Mesendoderm (in vitro differentiated cells): ENCODE results near the gene MAP3K4.

Experiments
- DNase-seq: peaks from one replicate; pipeline ENCODE4 v3.0.0; 2013
- H2AK5ac ChIP-seq: 2 replicates; pipeline ENCODE4 v1.6.1; 2013; ENCODE audit warnings: low read length, inconsistent platforms
- H2BK120ac ChIP-seq: 2 replicates; pipeline ENCODE4 v1.6.1; 2013; ENCODE audit warnings: low read depth, mild to moderate bottlenecking, low read length, moderate library complexity, mixed read lengths
- H2BK15ac ChIP-seq: replicated peaks from 2 replicates; pipeline ENCODE4 v1.6.1; 2013; ENCODE audit warnings: low read depth, mild to moderate bottlenecking, moderate library complexity
- H2BK5ac ChIP-seq: 2 replicates; pipeline ENCODE4 v1.6.1; 2013; ENCODE audit warnings: low read length, inconsistent platforms
- H3K18ac ChIP-seq: 2 replicates; pipeline ENCODE4 v1.6.1; 2013; ENCODE audit warnings: mild to moderate bottlenecking, low read length, mixed read lengths
- H3K23ac ChIP-seq: one replicate; pipeline ENCODE4 v1.6.1; 2013; ENCODE audit warnings: low read length
- H3K27ac ChIP-seq: 2 replicates; pipeline ENCODE4 v1.5.1; 2013; ENCODE audit warnings: low read depth, mild to moderate bottlenecking, inconsistent platforms, low read length, moderate library complexity
- H3K27me3 ChIP-seq: 2 replicates; pipeline ENCODE4 v1.6.1; 2013; ENCODE audit warnings: low read length, control low read depth, mild to moderate bottlenecking, inconsistent platforms; ENCODE audit not compliant: insufficient read depth, poor library complexity
- H3K36me3 ChIP-seq: 2 replicates; pipeline ENCODE4 v1.6.1; 2013; ENCODE audit warnings: low read length, inconsistent platforms; ENCODE audit not compliant: control insufficient read depth, insufficient read depth
- H3K4ac ChIP-seq: one replicate; pipeline ENCODE4 v1.6.1; 2013; ENCODE audit warnings: low read depth, mild to moderate bottlenecking, low read length, moderate library complexity
- H3K4me1 ChIP-seq: 2 replicates; pipeline ENCODE4 v1.6.1; 2013; ENCODE audit warnings: low read depth, low read length, inconsistent platforms; ENCODE audit not compliant: control insufficient read depth
- H3K4me2 ChIP-seq: 2 replicates; pipeline ENCODE4 v1.6.1; 2013; ENCODE audit warnings: low read length
- H3K4me3 ChIP-seq: 2 replicates; pipeline ENCODE4 v1.5.1; 2013; ENCODE audit warnings: mild to moderate bottlenecking, low read length
- H3K56ac ChIP-seq: one replicate; pipeline ENCODE4 v1.6.1; 2013; ENCODE audit warnings: low read length
- H3K79me1 ChIP-seq: 2 replicates; pipeline ENCODE4 v1.6.1; 2013; ENCODE audit warnings: low read length, inconsistent platforms
- H3K79me2 ChIP-seq: 2 replicates; pipeline ENCODE4 v1.6.1; 2013; ENCODE audit warnings: mild to moderate bottlenecking, low read length; ENCODE audit not compliant: control insufficient read depth, insufficient read depth
- H3K9ac ChIP-seq: 2 replicates; pipeline ENCODE4 v1.6.1; 2013; ENCODE audit warnings: low read length, inconsistent platforms
- H4K5ac ChIP-seq: one replicate; pipeline ENCODE4 v1.6.1; 2013; ENCODE audit warnings: low read length
- H4K8ac ChIP-seq: one replicate; pipeline ENCODE4 v1.6.1; 2013; ENCODE audit warnings: low read depth, mild to moderate bottlenecking, control low read depth, low read length, moderate library complexity
- WGBS: extraction: QIAGEN DNeasy Blood & Tissue Kit; methylation state at CpG from one replicate; pipeline ENCODE4 v1.1.7; 2013; ENCODE audit warnings: low lambda C conversion rate, missing lambda C conversion rate; ENCODE audit not compliant: insufficient coverage; ENCODE audit errors: extremely low coverage; 5-methylcytosine and 5-hydroxymethylcytosine counted together

The MAP3K4 gene

DNA sequence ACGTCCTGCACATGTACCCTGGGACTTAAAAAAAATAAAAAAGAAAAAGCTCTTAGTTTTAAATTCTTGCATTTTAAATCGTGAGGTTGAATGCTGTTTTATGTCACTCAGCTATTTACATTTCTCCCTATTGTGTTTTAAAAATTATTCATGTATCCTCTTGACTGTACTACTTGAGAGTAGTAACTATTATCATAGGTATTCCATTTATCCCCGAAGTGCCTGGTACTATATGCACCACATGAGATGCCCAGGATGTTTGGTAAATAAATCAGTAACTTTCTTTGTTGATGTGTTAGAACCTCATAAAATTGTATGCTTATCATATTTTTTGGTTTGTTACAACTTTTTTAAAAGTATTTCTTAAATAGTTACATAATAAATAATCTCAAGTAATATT lies 18.4 kb downstream of the MAP3K4 start:
- H3K9ac ChIP-seq, result no peak overlapping the region
- H3K36me3 ChIP-seq, result no peaks in the 10 kb centered on the region
- peaks cover 8% of the 10 kb centered on the region for H3K4me1 ChIP-seq
- no peak overlapping the region for H3K4ac ChIP-seq
- no peak overlapping the region for H2BK5ac ChIP-seq
- no peak overlapping the region for H2BK15ac ChIP-seq
- H3K23ac ChIP-seq, result no peak overlapping the region
- H3K79me1 ChIP-seq, result peaks cover 8% of the 10 kb centered on the region
- peaks cover 23% of the 10 kb centered on the region for H3K79me2 ChIP-seq
- no CpG with 5 or more reads among the region's 3 CpGs for WGBS
- DNase-seq, result no peak
- no peak overlapping the region for H3K4me2 ChIP-seq
- no peak overlapping the region for H4K5ac ChIP-seq
- H4K8ac ChIP-seq, result no peak overlapping the region
- H2AK5ac ChIP-seq, result no peak overlapping the region
- H3K18ac ChIP-seq, result no peak overlapping the region
- no peak overlapping the region for H2BK120ac ChIP-seq
- no peak overlapping the region for H3K56ac ChIP-seq
- no peaks in the 10 kb centered on the region for H3K27me3 ChIP-seq
- no peak overlapping the region for H3K27ac ChIP-seq
- H3K4me3 ChIP-seq, result no peak overlapping the region

GRCh38 chr6:161010418-161010817 lies 18.8 kb downstream of the MAP3K4 start:
- Histone ChIP-seq H3K4me3 (no peak overlapping the region), H3K4ac (no peak overlapping the region)

GRCh38 chr6:161011492-161012480 lies 20.2 kb downstream of the MAP3K4 start:
- Histone ChIP-seq H3K18ac (peak overlapping the region; percentile 51), H4K8ac (no peak overlapping the region), H2BK120ac (no peak overlapping the region), H3K4me3 (no peak overlapping the region), H3K79me1 (peaks cover 14% of the 10 kb centered on the region), H3K23ac (no peak overlapping the region), H2BK5ac (no peak overlapping the region), H4K5ac (peak overlapping the region; percentile 41), H3K27me3 (no peaks in the 10 kb centered on the region), H3K79me2 (peaks cover 30% of the 10 kb centered on the region), H3K4me1 (peaks cover 8% of the 10 kb centered on the region), H3K4ac (peak overlapping the region; percentile 9), H3K4me2 (peak overlapping the region; percentile 10), H3K36me3 (no peaks in the 10 kb centered on the region), H3K9ac (peak overlapping the region; percentile 58), H2BK15ac (no peak overlapping the region), H2AK5ac (no peak overlapping the region), H3K56ac (peak overlapping the region; percentile 79), H3K27ac (no peak overlapping the region)
- DNase-seq, result peak; percentile 87
- WGBS, result no CpG with 5 or more reads among the region's 8 CpGs

More at GRCh38 chr6:161010418-161010817, 18.8 kb downstream of the MAP3K4 start:
- H3K56ac ChIP-seq, result no peak overlapping the region
- H2BK120ac ChIP-seq, result no peak overlapping the region
- no peak overlapping the region for H2BK5ac ChIP-seq
- H2AK5ac ChIP-seq, result no peak overlapping the region
- H3K4me2 ChIP-seq, result no peak overlapping the region
- no peak overlapping the region for H3K23ac ChIP-seq
- DNase-seq, result no peak
- H3K79me2 ChIP-seq, result peaks cover 25% of the 10 kb centered on the region
- no peak overlapping the region for H4K5ac ChIP-seq
- no peak overlapping the region for H4K8ac ChIP-seq
- WGBS, result no CpG with 5 or more reads among the region's 1 CpG
- no peaks in the 10 kb centered on the region for H3K27me3 ChIP-seq
- peaks cover 11% of the 10 kb centered on the region for H3K79me1 ChIP-seq
- no peak overlapping the region for H3K9ac ChIP-seq
- peaks cover 8% of the 10 kb centered on the region for H3K4me1 ChIP-seq
- no peak overlapping the region for H2BK15ac ChIP-seq
- H3K18ac ChIP-seq, result no peak overlapping the region
- H3K27ac ChIP-seq, result no peak overlapping the region
- H3K36me3 ChIP-seq, result no peaks in the 10 kb centered on the region

DNA sequence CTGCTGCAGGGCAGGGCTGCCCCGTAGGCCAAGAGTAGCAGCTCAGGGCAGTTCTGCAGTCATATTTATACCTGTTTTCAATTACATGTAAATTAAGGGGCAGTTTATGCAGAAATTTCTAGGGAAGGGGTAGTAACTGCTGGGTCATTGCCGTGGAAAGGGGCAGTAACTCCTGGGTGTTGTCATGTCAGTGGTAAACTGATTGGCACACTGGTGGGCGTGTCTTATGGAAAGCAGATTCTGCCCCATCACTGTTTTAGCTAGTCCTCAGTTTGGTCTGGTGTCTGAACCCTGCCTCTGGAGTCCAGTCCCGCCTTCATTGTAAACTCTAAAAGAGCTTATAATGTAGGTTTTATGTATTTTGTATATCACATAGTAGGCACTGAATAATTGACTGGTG lies 22.1 kb downstream of the MAP3K4 start:
- Histone ChIP-seq H3K23ac (no peak overlapping the region), H3K18ac (no peak overlapping the region), H3K36me3 (no peaks in the 10 kb centered on the region), H3K4me2 (no peak overlapping the region), H3K4me1 (peaks cover 8% of the 10 kb centered on the region), H2AK5ac (no peak overlapping the region), H3K27ac (no peak overlapping the region), H4K8ac (no peak overlapping the region), H2BK5ac (no peak overlapping the region), H3K27me3 (no peaks in the 10 kb centered on the region), H3K79me1 (peaks cover 11% of the 10 kb centered on the region), H3K56ac (no peak overlapping the region), H4K5ac (no peak overlapping the region), H3K79me2 (peaks cover 30% of the 10 kb centered on the region), H3K4ac (no peak overlapping the region), H3K4me3 (no peak overlapping the region), H2BK120ac (no peak overlapping the region), H3K9ac (no peak overlapping the region), H2BK15ac (no peak overlapping the region)
- WGBS, result no CpG with 5 or more reads among the region's 4 CpGs
- DNase-seq, result peak; percentile 44

DNA sequence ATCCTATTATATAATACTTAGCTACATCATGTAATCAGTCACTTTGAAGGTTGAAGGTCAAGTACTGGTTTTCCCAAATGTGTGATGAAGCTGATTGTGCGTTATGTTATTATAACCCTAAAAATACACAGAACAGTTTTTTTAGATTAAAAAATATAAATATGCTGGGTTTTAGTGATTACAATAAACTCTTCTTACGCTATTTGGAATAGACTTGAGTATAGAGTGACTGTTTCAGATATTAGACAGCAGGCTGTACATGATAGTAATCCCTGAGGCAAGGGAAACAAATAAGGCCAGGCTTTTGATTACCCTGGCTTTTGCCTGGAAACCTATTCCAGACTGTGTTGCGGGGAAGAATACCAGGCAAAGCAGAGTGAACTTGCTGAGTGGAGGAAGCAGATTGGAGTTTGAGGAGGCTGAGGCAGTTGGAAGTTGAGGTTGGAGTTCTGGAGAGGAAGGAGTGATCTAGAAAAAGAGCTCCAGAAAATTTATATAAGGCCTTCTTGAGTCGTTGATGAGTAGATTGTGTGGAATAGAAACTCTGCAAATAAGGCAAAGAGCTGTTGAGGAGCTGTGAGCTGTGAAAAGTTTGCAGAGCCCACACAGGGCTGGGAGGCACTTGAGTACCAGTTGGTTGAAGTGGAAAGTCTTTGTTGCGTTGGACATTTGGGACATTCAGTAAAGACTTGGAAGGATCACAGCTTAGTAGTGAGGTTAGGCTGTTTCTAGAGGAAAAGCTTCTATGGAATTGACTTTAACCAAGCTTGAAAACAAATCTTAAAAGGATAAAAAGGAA lies 26.4 kb downstream of the MAP3K4 start:
- Histone ChIP-seq H3K18ac (no peak overlapping the region), H3K56ac (no peak overlapping the region), H3K4me2 (no peak overlapping the region), H3K23ac (no peak overlapping the region), H3K4me3 (no peak overlapping the region), H2AK5ac (no peak overlapping the region), H3K36me3 (no peaks in the 10 kb centered on the region), H4K5ac (no peak overlapping the region), H3K27ac (no peak overlapping the region), H3K9ac (no peak overlapping the region), H2BK15ac (no peak overlapping the region), H3K4me1 (no peaks in the 10 kb centered on the region), H2BK5ac (no peak overlapping the region), H3K79me2 (peaks cover 35% of the 10 kb centered on the region), H3K79me1 (peaks cover 10% of the 10 kb centered on the region), H3K27me3 (no peaks in the 10 kb centered on the region), H4K8ac (no peak overlapping the region), H2BK120ac (no peak overlapping the region), H3K4ac (no peak overlapping the region)
- no peak for DNase-seq
- WGBS, result no CpG with 5 or more reads among the region's 5 CpGs
